ENCODE data around the gene PHYHD1.

The PHYHD1 gene

GRCh38 chr9:128969491-128969890 is 48.7 kb downstream of the PHYHD1 start:
- DNase-seq (ENCODE audit: low read depth in 2 of 2) = no peak

- no peak for DNase-seq (ENCODE audit: low read depth in 2 of 2)
Measured at GRCh38 chr9:128972956-128973355, 52.2 kb downstream of the PHYHD1 start.

GRCh38 chr9:128979111-128979510 is 58.3 kb downstream of the PHYHD1 start:
- no peak for DNase-seq (ENCODE audit: low read depth in 2 of 2)

- DNase-seq (ENCODE audit: low read depth in 2 of 2) = no peak
Measured at GRCh38 chr9:128983536-128983935, 62.8 kb downstream of the PHYHD1 start.

DNA sequence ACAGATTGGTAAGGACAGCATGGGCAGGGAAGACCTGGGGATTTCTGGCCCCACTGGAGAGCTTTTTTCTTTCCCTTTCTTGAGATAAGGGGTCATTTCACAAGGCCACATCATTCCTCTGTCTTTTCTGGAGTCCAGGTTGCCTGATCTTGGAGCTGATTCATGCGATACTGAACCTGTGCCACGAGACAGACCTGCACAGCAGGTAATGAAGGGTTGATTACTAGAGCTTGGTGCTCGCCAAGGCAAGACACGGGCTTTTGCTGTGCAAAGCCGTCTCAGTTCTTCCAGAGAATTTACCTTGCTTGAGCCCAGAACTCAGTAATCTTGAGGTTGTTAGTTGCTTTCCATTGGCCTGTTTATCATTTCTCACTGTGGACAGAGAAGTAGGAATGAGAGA is 65.9 kb downstream of the PHYHD1 start:
- no peak for DNase-seq (ENCODE audit: low read depth in 2 of 2)

DNA sequence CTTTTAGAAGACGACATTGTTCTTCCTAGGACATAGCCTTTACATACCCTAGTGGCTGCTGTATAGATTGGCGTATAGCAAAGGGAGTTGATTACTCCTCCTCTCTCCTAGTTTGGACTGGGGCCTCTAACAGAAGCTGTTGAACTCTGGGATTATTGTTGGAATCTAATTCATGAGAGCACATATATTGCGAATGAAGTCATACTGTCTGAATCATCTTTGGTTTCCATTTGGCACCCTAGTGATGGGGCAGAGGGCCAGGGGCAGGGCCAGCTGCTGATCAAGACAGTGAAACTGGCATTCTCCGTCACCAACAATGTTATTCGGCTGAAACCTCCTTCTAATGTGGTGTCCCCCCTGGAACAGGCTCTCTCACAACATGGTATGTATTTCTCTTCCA is 67.0 kb downstream of the PHYHD1 start:
- DNase-seq (ENCODE audit: low read depth in 2 of 2) = peak; percentile 34 to 44
